ENCODE results near the gene BTRC. TPM values are rescaled to one million over a fixed set of nuclear protein-coding genes. Genes with fewer than 3 reads are reported as not detected.

The BTRC gene
- total and polyA plus RNA-seq, 8 donors, result 3.5 to 14.5 (median 4.7) TPM

GRCh38 chr10:101337836-101338235 is 16.1 kb upstream of the BTRC start:
- Histone ChIP-seq H3K4me3 (no peak overlapping the region), H3K36me3 (no peaks in the 10 kb centered on the region), H3K27ac (no peak overlapping the region), H3K9me3 (no peaks in the 10 kb centered on the region), H3K27me3 (no peaks in the 10 kb centered on the region), H3K4me1 (no peaks in the 10 kb centered on the region)
- 84 to 91% (median 90%) methylated on average over 4 of the region's 4 CpGs for WGBS, 5 donors
- intact Hi-C loops (cut with DNase I; ENCODE audit: low total_unique reads), result no loop called here
- DNase-seq, result no peak
- TF ChIP-seq POLR2A (IDR thresholded peaks at IDR 0.05), result no peak
- no peak for TF ChIP-seq POLR2AphosphoS5 (IDR thresholded peaks at IDR 0.05)
- TF ChIP-seq CTCF (IDR thresholded peaks at IDR 0.05), result no peak
- TF ChIP-seq EP300 (IDR thresholded peaks at IDR 0.05), result no peak

DNA sequence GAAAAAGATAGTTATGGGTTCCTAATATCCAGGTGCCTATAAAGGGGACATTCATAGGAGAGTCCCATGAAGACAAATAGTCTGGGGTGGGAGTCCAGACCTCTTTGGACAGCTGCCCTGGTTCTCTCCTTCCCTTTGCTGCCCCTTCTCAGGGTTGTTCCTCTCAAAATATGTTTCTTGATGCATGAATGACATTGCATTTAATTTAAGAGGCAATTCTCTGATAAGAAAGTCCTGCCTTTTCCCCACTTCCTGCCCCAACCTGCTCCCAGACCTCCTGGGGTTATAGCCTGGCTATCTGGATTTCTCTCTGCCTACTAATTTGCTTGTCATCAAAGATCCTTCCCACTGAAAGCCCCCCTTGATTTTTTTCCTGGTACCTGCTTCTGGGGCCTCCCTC is 12.5 kb upstream of the BTRC start:
- H3K27ac ChIP-seq, result no peak overlapping the region
- no peak for TF ChIP-seq CTCF (IDR thresholded peaks at IDR 0.05)
- no peak for TF ChIP-seq EP300 (IDR thresholded peaks at IDR 0.05)
- no peak for TF ChIP-seq POLR2A (IDR thresholded peaks at IDR 0.05)
- no peak for TF ChIP-seq POLR2AphosphoS5 (IDR thresholded peaks at IDR 0.05)
- DNase-seq, result no peak
- H3K27me3 ChIP-seq, result no peaks in the 10 kb centered on the region
- no peaks in the 10 kb centered on the region for H3K9me3 ChIP-seq
- H3K36me3 ChIP-seq, result no peaks in the 10 kb centered on the region
- intact Hi-C loops (cut with DNase I; ENCODE audit: low total_unique reads), result no loop called here
- H3K4me1 ChIP-seq, result no peaks in the 10 kb centered on the region
- no peak overlapping the region for H3K4me3 ChIP-seq

DNA sequence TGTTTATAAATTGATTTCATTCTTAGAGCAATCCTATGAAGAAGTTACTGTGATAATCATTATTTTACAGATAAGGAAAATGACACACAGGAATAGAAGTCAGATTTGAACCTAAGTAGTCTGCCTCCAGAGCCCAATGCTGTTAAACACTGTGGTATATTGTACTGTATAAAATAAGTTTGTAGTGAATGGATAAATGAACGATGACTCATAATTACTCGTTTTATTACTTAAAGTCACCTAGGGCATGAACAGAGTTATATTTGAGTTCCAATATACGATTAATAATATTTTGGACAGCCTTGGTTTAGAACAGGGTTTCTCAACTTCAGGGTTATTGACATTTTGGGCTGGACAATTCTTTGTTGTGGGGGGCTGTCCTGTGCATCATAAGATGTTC is 7.8 kb upstream of the BTRC start:
- no peaks in the 10 kb centered on the region for H3K4me1 ChIP-seq
- H3K4me3 ChIP-seq, result no peak overlapping the region
- no peak overlapping the region for H3K27ac ChIP-seq
- intact Hi-C loops (cut with DNase I; ENCODE audit: low total_unique reads), result no loop called here
- no peaks in the 10 kb centered on the region for H3K36me3 ChIP-seq
- no peak for DNase-seq
- TF ChIP-seq POLR2AphosphoS5 (IDR thresholded peaks at IDR 0.05) (no peak), EP300 (IDR thresholded peaks at IDR 0.05) (no peak), POLR2A (IDR thresholded peaks at IDR 0.05) (no peak), CTCF (IDR thresholded peaks at IDR 0.05) (no peak)
- 62 to 70% (median 66%) methylated on average over 3 of the region's 3 CpGs for WGBS, 5 donors
- peaks cover 0 to 18% (median 0%) of the 10 kb centered on the region in 3 donors for H3K27me3 ChIP-seq
- H3K9me3 ChIP-seq, result no peaks in the 10 kb centered on the region

DNA sequence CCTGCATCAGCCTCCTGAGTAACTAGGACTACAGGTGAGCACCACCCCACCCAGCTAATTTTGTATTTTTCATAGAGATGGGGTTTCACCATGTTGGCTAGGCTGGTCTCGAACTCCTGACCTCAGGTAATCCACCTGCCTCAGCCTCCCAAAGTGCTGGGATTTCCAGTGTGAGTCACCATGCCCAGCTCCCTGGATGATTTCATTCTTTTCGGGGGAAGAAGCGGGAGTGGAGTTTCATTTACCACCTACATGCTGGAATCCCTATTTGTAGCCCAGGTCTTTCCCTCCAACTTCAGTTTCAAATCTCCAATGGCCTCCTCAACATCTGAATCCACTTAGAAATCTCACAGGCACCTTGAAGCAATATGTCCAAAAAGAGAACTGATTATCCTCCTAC is 2.9 kb upstream of the BTRC start:
- H3K4me3 ChIP-seq, result no peak overlapping the region
- H3K27me3 ChIP-seq, result peaks cover 0 to 18% (median 0%) of the 10 kb centered on the region in 3 donors
- no peak overlapping the region for H3K27ac ChIP-seq
- WGBS, 5 donors, result 78 to 90% (median 83%) methylated on average over 3 of the region's 3 CpGs
- TF ChIP-seq POLR2AphosphoS5 (IDR thresholded peaks at IDR 0.05), result no peak
- no peak for TF ChIP-seq POLR2A (IDR thresholded peaks at IDR 0.05)
- no peak for TF ChIP-seq EP300 (IDR thresholded peaks at IDR 0.05)
- TF ChIP-seq CTCF (IDR thresholded peaks at IDR 0.05), result no peak
- intact Hi-C loops (cut with DNase I; ENCODE audit: low total_unique reads), result no loop called here
- peaks cover 0 to 16% (median 14%) of the 10 kb centered on the region in 4 donors for H3K4me1 ChIP-seq
- no peak for DNase-seq
- H3K36me3 ChIP-seq, result no peaks in the 10 kb centered on the region
- no peaks in the 10 kb centered on the region for H3K9me3 ChIP-seq

All from stomach (tissue), 9 donors.